Measurements from ENCODE around the gene VWC2L. TPM values are rescaled to one million over a fixed set of nuclear protein-coding genes. Genes with fewer than 3 reads are reported as not detected.

VWC2L gene
- total RNA-seq (ENCODE audit: unreplicated experiment) = not detected
- long read RNA-seq = 0 reads

DNA sequence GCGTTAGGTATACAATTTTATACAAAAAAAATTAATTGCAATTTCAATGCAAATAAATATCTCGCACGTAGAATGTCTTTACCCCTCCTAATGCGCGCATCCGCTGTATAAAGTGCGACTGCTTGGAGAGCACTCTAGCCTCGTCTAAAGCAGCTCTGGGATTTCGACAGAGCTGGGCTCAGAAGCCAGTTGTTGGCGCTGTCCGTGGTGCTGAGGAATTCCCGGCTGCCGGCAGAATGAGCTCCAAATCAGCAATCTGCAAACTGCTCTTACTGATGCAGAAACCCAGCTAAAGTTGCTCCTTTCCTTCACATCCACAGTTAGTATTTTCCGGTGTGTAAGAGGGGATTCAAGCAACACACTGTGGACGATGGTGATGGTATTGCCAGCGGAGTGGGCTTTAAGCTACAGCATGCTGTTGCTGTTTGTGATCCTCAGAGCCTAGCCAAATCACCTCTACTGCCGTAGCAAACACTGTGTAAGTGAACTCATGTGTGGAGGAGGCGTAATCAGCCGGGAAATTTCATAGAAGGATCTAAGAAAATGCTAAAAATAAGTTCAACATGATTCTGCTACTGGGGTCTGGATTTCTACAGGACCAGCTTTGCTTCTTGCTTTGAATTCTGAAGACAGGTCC, at the start of gene VWC2L:
VWC2L (plus strand) TSS at position 137 of the 637 bp plus-strand sequence. CDS start 3,140 bp downstream, outside the sequence.
- Mint-ChIP-seq H3K27ac (ENCODE audit: unreplicated experiment) (no peak within 1 kb of the TSS), H3K27me3 (ENCODE audit: unreplicated experiment) (no peaks in the 10 kb centered on the region), H3K4me1 (ENCODE audit: unreplicated experiment) (no peaks in the 10 kb centered on the region), H3K36me3 (ENCODE audit: low read depth, unreplicated experiment) (no peaks in the 10 kb centered on the region), H3K9me3 (ENCODE audit: unreplicated experiment) (no peaks in the 10 kb centered on the region), H3K4me3 (ENCODE audit: unreplicated experiment) (no peak within 1 kb of the TSS)
- peak; percentile 89 for DNase-seq (ENCODE audit: low spot score)
- TF ChIP-seq, protein P1, sequence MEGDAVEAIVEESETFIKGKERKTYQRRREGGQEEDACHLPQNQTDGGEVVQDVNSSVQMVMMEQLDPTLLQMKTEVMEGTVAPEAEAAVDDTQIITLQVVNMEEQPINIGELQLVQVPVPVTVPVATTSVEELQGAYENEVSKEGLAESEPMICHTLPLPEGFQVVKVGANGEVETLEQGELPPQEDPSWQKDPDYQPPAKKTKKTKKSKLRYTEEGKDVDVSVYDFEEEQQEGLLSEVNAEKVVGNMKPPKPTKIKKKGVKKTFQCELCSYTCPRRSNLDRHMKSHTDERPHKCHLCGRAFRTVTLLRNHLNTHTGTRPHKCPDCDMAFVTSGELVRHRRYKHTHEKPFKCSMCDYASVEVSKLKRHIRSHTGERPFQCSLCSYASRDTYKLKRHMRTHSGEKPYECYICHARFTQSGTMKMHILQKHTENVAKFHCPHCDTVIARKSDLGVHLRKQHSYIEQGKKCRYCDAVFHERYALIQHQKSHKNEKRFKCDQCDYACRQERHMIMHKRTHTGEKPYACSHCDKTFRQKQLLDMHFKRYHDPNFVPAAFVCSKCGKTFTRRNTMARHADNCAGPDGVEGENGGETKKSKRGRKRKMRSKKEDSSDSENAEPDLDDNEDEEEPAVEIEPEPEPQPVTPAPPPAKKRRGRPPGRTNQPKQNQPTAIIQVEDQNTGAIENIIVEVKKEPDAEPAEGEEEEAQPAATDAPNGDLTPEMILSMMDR (IDR thresholded peaks at IDR 0.05; ENCODE audit: unreplicated experiment) = no peak

DNA sequence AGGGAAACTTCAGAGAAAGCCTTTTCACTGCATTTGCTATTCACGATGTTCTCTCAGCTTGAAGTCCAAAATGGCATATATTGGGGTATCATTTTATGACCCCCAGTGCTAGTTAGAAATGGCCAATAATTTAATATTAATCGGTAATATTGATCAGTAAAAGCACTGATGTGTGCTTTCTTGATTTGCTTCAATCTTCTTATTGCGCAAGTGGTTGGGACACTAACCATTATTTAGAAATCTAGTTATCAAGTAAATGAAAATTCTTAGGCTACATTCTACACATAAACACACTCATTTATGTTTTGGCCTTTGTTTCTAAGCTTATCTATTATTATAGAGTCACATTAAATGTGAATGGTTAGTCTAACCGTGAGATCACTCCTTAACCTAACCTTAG, 49.7 kb upstream of the VWC2L start:
- Mint-ChIP-seq H3K9me3 (ENCODE audit: unreplicated experiment) (no peaks in the 10 kb centered on the region), H3K27ac (ENCODE audit: unreplicated experiment) (no peak overlapping the region), H3K4me3 (ENCODE audit: unreplicated experiment) (no peak overlapping the region), H3K4me1 (ENCODE audit: unreplicated experiment) (no peaks in the 10 kb centered on the region), H3K36me3 (ENCODE audit: low read depth, unreplicated experiment) (no peaks in the 10 kb centered on the region), H3K27me3 (ENCODE audit: unreplicated experiment) (no peaks in the 10 kb centered on the region)
- no peak for DNase-seq (ENCODE audit: low spot score)
- TF ChIP-seq, protein P1 (IDR thresholded peaks at IDR 0.05; ENCODE audit: unreplicated experiment) = no peak

DNA sequence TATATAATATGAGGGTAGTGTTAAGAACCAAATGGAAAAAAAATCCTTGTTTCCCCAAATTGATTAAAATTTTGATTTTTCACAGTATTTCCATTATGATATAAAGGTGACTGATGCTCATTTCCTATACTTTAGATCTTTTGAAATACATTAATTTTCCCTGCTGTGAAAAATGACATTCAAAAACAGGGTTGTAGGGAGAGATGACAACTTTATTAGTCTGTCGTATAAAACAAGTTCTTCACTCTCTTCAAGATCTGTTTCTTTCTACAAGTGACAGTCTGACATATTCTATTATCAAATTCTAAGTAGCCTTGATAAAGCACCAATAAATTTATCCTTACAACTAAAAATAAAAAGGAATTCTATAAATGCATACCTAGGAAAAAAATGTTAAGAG, 45.3 kb upstream of the VWC2L start:
- no peak for DNase-seq (ENCODE audit: low spot score)
- Mint-ChIP-seq H3K4me3 (ENCODE audit: unreplicated experiment) (no peak overlapping the region), H3K27ac (ENCODE audit: unreplicated experiment) (no peak overlapping the region), H3K9me3 (ENCODE audit: unreplicated experiment) (no peaks in the 10 kb centered on the region), H3K36me3 (ENCODE audit: low read depth, unreplicated experiment) (no peaks in the 10 kb centered on the region), H3K4me1 (ENCODE audit: unreplicated experiment) (no peaks in the 10 kb centered on the region), H3K27me3 (ENCODE audit: unreplicated experiment) (no peaks in the 10 kb centered on the region)
- TF ChIP-seq, protein P1 (IDR thresholded peaks at IDR 0.05; ENCODE audit: unreplicated experiment) = no peak

DNA sequence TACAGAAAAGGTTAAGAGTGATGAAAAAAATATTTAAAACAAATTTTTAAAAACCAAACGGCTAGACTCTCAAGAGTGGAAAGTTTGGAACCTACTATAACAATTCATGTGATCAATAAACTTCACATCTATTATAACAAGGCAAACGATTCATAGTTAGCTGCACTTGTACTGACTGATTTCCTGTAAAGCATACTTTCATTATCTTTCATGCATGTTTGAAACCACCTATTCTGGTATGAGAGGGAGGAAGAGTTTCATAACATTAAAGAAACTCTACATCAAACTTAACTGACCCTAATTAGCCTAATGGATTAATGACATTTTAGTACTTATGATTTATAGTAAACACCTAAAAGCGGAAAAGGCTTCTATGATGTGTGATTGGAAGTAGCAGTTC, 43.7 kb upstream of the VWC2L start:
- Mint-ChIP-seq H3K4me3 (ENCODE audit: unreplicated experiment) (no peak overlapping the region), H3K9me3 (ENCODE audit: unreplicated experiment) (no peaks in the 10 kb centered on the region), H3K4me1 (ENCODE audit: unreplicated experiment) (no peaks in the 10 kb centered on the region), H3K27ac (ENCODE audit: unreplicated experiment) (no peak overlapping the region), H3K36me3 (ENCODE audit: low read depth, unreplicated experiment) (no peaks in the 10 kb centered on the region), H3K27me3 (ENCODE audit: unreplicated experiment) (no peaks in the 10 kb centered on the region)
- DNase-seq (ENCODE audit: low spot score) = no peak
- TF ChIP-seq, protein P1 (IDR thresholded peaks at IDR 0.05; ENCODE audit: unreplicated experiment) = no peak

DNA sequence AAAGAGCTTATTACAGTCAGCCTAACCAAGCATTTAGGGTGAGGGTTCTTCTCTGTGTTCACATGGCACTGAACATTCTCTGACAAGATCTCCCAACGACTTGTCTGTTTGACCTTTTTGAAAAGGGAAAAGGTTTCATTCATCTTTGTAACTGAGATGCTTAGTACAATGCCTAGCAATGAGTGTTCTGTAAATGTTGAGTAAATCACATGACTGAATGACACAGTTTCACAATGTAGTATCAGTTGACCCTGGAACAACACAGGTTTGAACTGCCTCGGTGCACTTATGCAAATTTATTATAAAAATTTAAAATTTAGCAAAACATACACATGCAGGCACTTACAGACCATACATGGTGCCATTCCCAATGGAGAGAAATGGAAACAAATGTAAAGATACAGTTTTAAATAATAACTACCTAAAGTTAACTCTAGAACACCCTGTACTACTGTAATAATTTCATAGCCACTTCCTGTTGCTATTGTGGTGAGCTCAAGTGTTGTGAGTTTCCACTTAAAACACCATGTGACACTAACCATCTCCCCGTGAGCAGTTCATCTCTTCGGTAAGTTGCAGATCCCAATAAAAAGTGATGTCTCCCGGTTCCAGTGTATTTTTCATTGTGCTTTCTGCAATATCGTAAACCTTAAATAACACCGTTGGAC, 34.1 kb upstream of the VWC2L start:
- TF ChIP-seq, protein P1 (IDR thresholded peaks at IDR 0.05; ENCODE audit: unreplicated experiment) = no peak
- H3K9me3 Mint-ChIP-seq (ENCODE audit: unreplicated experiment) = no peaks in the 10 kb centered on the region
- no peaks in the 10 kb centered on the region for H3K36me3 Mint-ChIP-seq (ENCODE audit: low read depth, unreplicated experiment)
- no peak overlapping the region for H3K27ac Mint-ChIP-seq (ENCODE audit: unreplicated experiment)
- H3K27me3 Mint-ChIP-seq (ENCODE audit: unreplicated experiment) = no peaks in the 10 kb centered on the region
- no peaks in the 10 kb centered on the region for H3K4me1 Mint-ChIP-seq (ENCODE audit: unreplicated experiment)
- H3K4me3 Mint-ChIP-seq (ENCODE audit: unreplicated experiment) = no peak overlapping the region
- no peak for DNase-seq (ENCODE audit: low spot score)
